AG10803 (cell line): ENCODE data around the gene USP6NL.

Experiments
- DNase-seq: peaks from one replicate; pipeline ENCODE4 v3.0.0; 2010; ENCODE audit warnings: low read depth
- H3K4me3 ChIP-seq: 2 replicates; pipeline ENCODE4 v1.5.1; 2011; ENCODE audit warnings: mild to moderate bottlenecking, low read length, control low read depth
- TF ChIP-seq, protein P1 (sequence below): conservative IDR thresholded peaks from 2 replicates; pipeline ENCODE4 v1.5.1; 2011; ENCODE audit warnings: mild to moderate bottlenecking, low read length, control low read depth, inconsistent platforms

USP6NL gene

DNA sequence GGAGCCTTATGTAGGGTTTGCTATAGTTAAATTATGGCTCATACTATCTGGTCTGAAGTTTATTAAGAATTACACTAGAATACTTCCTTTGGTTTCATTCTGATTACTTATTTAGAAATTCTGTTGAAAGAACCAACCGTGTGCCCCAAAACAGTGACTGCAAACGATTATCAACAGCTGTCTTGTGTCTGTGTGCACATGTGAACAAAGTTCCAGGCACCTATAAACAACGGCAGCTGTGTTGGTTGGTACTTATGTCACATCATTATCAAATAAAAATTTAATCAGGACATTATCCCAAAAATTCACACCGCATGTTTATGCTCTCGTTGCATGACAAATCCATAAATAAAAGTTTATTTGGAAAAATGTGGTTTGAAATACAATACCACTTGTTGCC lies 80.6 kb downstream of the USP6NL start:
- no peak for DNase-seq
- TF ChIP-seq, protein P1, sequence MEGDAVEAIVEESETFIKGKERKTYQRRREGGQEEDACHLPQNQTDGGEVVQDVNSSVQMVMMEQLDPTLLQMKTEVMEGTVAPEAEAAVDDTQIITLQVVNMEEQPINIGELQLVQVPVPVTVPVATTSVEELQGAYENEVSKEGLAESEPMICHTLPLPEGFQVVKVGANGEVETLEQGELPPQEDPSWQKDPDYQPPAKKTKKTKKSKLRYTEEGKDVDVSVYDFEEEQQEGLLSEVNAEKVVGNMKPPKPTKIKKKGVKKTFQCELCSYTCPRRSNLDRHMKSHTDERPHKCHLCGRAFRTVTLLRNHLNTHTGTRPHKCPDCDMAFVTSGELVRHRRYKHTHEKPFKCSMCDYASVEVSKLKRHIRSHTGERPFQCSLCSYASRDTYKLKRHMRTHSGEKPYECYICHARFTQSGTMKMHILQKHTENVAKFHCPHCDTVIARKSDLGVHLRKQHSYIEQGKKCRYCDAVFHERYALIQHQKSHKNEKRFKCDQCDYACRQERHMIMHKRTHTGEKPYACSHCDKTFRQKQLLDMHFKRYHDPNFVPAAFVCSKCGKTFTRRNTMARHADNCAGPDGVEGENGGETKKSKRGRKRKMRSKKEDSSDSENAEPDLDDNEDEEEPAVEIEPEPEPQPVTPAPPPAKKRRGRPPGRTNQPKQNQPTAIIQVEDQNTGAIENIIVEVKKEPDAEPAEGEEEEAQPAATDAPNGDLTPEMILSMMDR = no peak
- H3K4me3 ChIP-seq = no peak overlapping the region

GRCh38 chr10:11529276-11529903 lies 82.1 kb downstream of the USP6NL start:
- TF ChIP-seq, protein P1 = no peak
- H3K4me3 ChIP-seq = no peak overlapping the region
- DNase-seq = no peak

DNA sequence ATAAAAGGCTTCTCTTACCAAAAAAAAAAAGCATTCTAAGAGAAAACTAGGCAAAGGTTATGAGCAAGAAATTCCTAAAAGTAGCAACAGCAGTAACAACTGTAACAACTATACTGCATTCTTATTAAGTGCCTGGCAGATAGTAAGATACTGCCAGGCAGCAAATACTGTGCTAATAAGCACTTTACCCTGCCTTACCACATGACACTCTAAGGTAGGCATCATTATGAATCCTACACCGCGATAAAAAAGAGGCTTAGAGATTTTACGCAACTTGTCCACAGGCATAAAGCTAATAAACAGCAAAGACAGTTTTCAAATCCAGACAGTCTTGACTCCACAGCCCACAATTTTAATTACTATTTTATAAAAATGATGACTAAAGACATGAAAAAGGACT lies 83.2 kb downstream of the USP6NL start:
- DNase-seq = no peak
- H3K4me3 ChIP-seq = no peak overlapping the region
- TF ChIP-seq, protein P1 = no peak

- TF ChIP-seq, protein P1 = no peak
- H3K4me3 ChIP-seq = no peak overlapping the region
- no peak for DNase-seq
Measured at GRCh38 chr10:11527691-11528255, 83.7 kb downstream of the USP6NL start.

- TF ChIP-seq, protein P1 = no peak
- DNase-seq = no peak
- no peak overlapping the region for H3K4me3 ChIP-seq
Measured at GRCh38 chr10:11527068-11527467, 84.4 kb downstream of the USP6NL start.

DNA sequence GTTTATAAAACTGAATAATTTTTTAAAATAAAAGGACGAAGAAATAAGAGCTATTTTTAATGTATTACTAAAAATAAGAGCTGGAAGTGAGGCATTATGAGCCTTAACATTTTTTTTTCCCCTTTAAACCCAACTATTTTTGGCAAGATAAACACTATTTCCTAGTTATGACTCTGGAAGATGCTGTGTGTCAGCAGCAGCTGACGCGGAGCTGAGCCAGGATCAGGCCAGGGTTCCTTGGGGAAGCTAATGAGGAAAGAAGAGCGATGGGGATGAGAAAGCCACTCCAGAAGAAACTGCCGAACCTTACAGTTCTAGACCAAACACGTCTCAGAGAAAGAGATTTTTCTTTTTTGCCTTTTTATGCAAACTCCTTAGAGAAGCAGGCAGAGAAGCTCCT lies 85.9 kb downstream of the USP6NL start:
- no peak for DNase-seq

GRCh38 chr10:11522821-11523245 lies 88.6 kb downstream of the USP6NL start:
- H3K4me3 ChIP-seq = no peak overlapping the region
- TF ChIP-seq, protein P1 = no peak
- DNase-seq = no peak

More for the DNA sequence above, 85.9 kb downstream of the USP6NL start:
- TF ChIP-seq, protein P1 = no peak
- no peak overlapping the region for H3K4me3 ChIP-seq
